Subcutaneous adipose tissue (tissue), 4 donors: ENCODE data around the gene GGNBP2. TPM values are rescaled to one million over a fixed set of nuclear protein-coding genes. Genes with fewer than 3 reads are reported as not detected.

Experiments used
- CTCF ChIP-seq: fragments of 450-650 bp; IDR thresholded peaks from one replicate; pipeline ENCODE4 v1.5.1; 2016; ENCODE audit warnings: low read depth, mild to moderate bottlenecking, control low read depth, antibody characterized with exemption, moderate library complexity
- total RNA-seq, 4 donors: library from RNA; depleted of rRNA; stranded (reverse); fragments of >200 nt; gene quantifications; one replicate each; pipeline ENCODE4 v1.1.0, GENCODE V29; 2016

Gene GGNBP2
- total RNA-seq, 4 donors from 2014 or later = 64.1 to 96.5 (median 91.7) TPM

- TF ChIP-seq CTCF = no peak
Observed at GRCh38 chr17:36507266-36507665, 37.5 kb upstream of the GGNBP2 start.

GRCh38 chr17:36509272-36509985, 35.3 kb upstream of the GGNBP2 start:
- TF ChIP-seq CTCF = no peak

GRCh38 chr17:36510636-36511035, 34.1 kb upstream of the GGNBP2 start:
- no peak for TF ChIP-seq CTCF

GRCh38 chr17:36511216-36511615, 33.5 kb upstream of the GGNBP2 start:
- no peak for TF ChIP-seq CTCF

GRCh38 chr17:36512641-36513040, 32.1 kb upstream of the GGNBP2 start:
- TF ChIP-seq CTCF = no peak

GRCh38 chr17:36514856-36515255, 29.9 kb upstream of the GGNBP2 start:
- TF ChIP-seq CTCF = no peak

- TF ChIP-seq CTCF = no peak
Observed at GRCh38 chr17:36515837-36516236, 28.9 kb upstream of the GGNBP2 start.
